Transverse colon (tissue), 4 donors: ENCODE data around the gene CCL22.

Experiments
- CTCF ChIP-seq, 5 experiments: fragments of 200-600 bp in 3 of 5; fragments of 450-650 bp in 2 of 5; sonication (generic) in 3 of 5; IDR thresholded peaks; 1 replicate in 2 of 5; 2 replicates in 3 of 5; pipeline ENCODE4 v1.5.1; 2016 to 2017; ENCODE audit warnings: antibody characterized with exemption in 5 of 5, inconsistent platforms in 3 of 5, mild to moderate bottlenecking in 2 of 5, moderate library complexity in 1 of 5
- EP300 ChIP-seq: sonication (generic); formaldehyde crosslinking; IDR thresholded peaks from one replicate; pipeline ENCODE4 v1.6.1; 2017; ENCODE audit warnings: antibody characterized with exemption, low read depth
- POLR2A ChIP-seq: fragments of 450-650 bp; IDR thresholded peaks from one replicate; pipeline ENCODE4 v1.6.1; 2016; ENCODE audit warnings: antibody characterized with exemption, mild to moderate bottlenecking, moderate library complexity
- POLR2AphosphoS5 ChIP-seq, 3 donors: sonication (generic); formaldehyde crosslinking; IDR thresholded peaks; one replicate each; pipeline ENCODE4 v1.6.1; 2016; ENCODE audit warnings: antibody characterized with exemption in 3 of 3

GRCh38 chr16:57347858-57348257, 10.7 kb upstream of the CCL22 start:
- TF ChIP-seq CTCF (IDR thresholded peaks at IDR 0.05) (no peak), POLR2A (no peak), POLR2AphosphoS5 (IDR thresholded peaks at IDR 0.05) (no peak), EP300 (no peak)
